GM19467 (cell line): Measurements from ENCODE around the gene PRKCA.
"Not testable (repeated sequence)": the region's sequence is repeated elsewhere in the genome, so short reads cannot be mapped to it uniquely, and the experiment has no call there.

Source experiments
- ATAC-seq: cut with Tn5 transposase; IDR thresholded peaks from one replicate; pipeline ENCODE4 v1.9.1; 2021; ENCODE audit warnings: mild to moderate bottlenecking, moderate library complexity; ENCODE audit not compliant: unreplicated experiment

Gene PRKCA

GRCh38 chr17:66324381-66325004 lies 22.1 kb downstream of the PRKCA start:
- not testable (repeated sequence) for ATAC-seq

- ATAC-seq, result no peak
Measured at GRCh38 chr17:66326476-66327047, 24.1 kb downstream of the PRKCA start.

GRCh38 chr17:66330646-66331037 lies 28.2 kb downstream of the PRKCA start:
- ATAC-seq, result no peak

- ATAC-seq, result no peak
Measured at GRCh38 chr17:66331038-66331816, 28.8 kb downstream of the PRKCA start.

- no peak for ATAC-seq
Measured at GRCh38 chr17:66335797-66336196, 33.4 kb downstream of the PRKCA start.

GRCh38 chr17:66337268-66337667 lies 34.9 kb downstream of the PRKCA start:
- ATAC-seq, result no peak

- no peak for ATAC-seq
Measured at GRCh38 chr17:66337866-66338485, 35.6 kb downstream of the PRKCA start.

GRCh38 chr17:66338937-66339336 lies 36.5 kb downstream of the PRKCA start:
- no peak for ATAC-seq

GRCh38 chr17:66339561-66339960 lies 37.1 kb downstream of the PRKCA start:
- ATAC-seq, result no peak

GRCh38 chr17:66340720-66341119 lies 38.3 kb downstream of the PRKCA start:
- no peak for ATAC-seq

GRCh38 chr17:66341462-66341861 lies 39.0 kb downstream of the PRKCA start:
- no peak for ATAC-seq

- ATAC-seq, result not testable (repeated sequence)
Measured at GRCh38 chr17:66342263-66342662, 39.9 kb downstream of the PRKCA start.

- no peak for ATAC-seq
Measured at GRCh38 chr17:66343531-66344078, 41.2 kb downstream of the PRKCA start.

- ATAC-seq, result no peak
Measured at GRCh38 chr17:66344473-66344872, 42.1 kb downstream of the PRKCA start.

- no peak for ATAC-seq
Measured at GRCh38 chr17:66345264-66345663, 42.9 kb downstream of the PRKCA start.

- ATAC-seq, result not testable (repeated sequence)
Measured at GRCh38 chr17:66345949-66346638, 43.7 kb downstream of the PRKCA start.

- ATAC-seq, result no peak
Measured at GRCh38 chr17:66347661-66348514, 45.5 kb downstream of the PRKCA start.

GRCh38 chr17:66348584-66349165 lies 46.3 kb downstream of the PRKCA start:
- no peak for ATAC-seq

GRCh38 chr17:66349521-66350254 lies 47.3 kb downstream of the PRKCA start:
- ATAC-seq, result no peak
